ENCODE data around the gene SYNDIG1. TPM values are rescaled to one million over a fixed set of nuclear protein-coding genes. Genes with fewer than 3 reads are reported as not detected.

Gene SYNDIG1
- total and polyA plus RNA-seq, 2 of the 4 experiments (the other 2 are of a cell fraction) = not detected

DNA sequence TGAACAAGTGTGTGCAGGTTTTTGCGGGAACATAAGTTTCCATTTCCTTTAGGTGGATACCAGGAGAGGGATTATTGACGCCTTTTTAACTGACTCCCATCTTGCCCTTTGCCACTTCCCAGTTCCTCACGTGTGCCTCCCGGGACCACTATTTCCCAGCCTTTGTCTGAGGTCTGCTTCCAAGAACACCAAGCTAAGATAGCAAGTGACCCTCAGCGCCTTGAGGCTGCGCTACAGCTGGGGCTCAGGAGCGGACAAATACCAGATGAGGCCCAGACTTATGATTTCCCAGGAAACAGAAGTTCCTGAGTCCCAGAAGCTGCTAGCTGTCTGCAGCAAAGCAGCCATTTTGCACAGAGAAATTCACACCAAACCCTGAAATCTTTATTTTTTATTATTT is 216.7 kb downstream of the SYNDIG1 start:
- H3K27me3 ChIP-seq (ENCODE audit: control insufficient read depth, insufficient read depth, low read length) = peaks cover 10% of the 10 kb centered on the region
- no peak overlapping the region for H2BK5ac ChIP-seq (ENCODE audit: low read depth, low read length, poor library complexity, severe bottlenecking)
- H2BK15ac ChIP-seq (ENCODE audit: low read depth, low read length) = no peak overlapping the region
- intact Hi-C loops (cut with micrococcal nuclease) = no loop called here
- dilution Hi-C loops (cut with HindIII; ENCODE audit: low sequenced_read_pairs, unreplicated experiment) = no loop called here
- 90% methylated on average over 2 of the region's 7 CpGs; no CpG with 5 or more reads in 1 of the 2 experiments for WGBS, 2 experiments (ENCODE audit: extremely low coverage in 2 of 2, insufficient read length in 1 of 2)
- H3K36me3 ChIP-seq (ENCODE audit: control insufficient read depth, insufficient read depth, low read length) = no peaks in the 10 kb centered on the region
- no peak overlapping the region for H2AK5ac ChIP-seq (ENCODE audit: low read depth, low read length)
- H3K9me1 ChIP-seq (ENCODE audit: insufficient read depth, low read length) = no peaks in the 10 kb centered on the region
- ATAC-seq (ENCODE audit: low read depth) (no peak), DNase-seq (no peak)
- no peak overlapping the region for H2AK9ac ChIP-seq (replicated peaks; ENCODE audit: low read depth, low read length, poor library complexity)
- no TSS peak for BruUV-seq (replicated peaks)
- CTCF ChIA-PET = no interaction called here
- no peaks in the 10 kb centered on the region for H3K9me3 ChIP-seq (ENCODE audit: control insufficient read depth, insufficient read depth, low read length)
- no peak overlapping the region for H3K18ac ChIP-seq (ENCODE audit: low read depth, low read length)
- no peak overlapping the region for H4K5ac ChIP-seq (ENCODE audit: low read depth, low read length)
- no peak overlapping the region for H2BK120ac ChIP-seq (ENCODE audit: low read depth, low read length)
- H3K4me2 ChIP-seq (ENCODE audit: low read depth, low read length) = no peak overlapping the region
- in situ Hi-C loops (cut with MboI; ENCODE audit: low sequenced_read_pairs) = no loop called here
- no peak overlapping the region for H2BK20ac ChIP-seq (ENCODE audit: low read depth, low read length)
- H3K4me3 ChIP-seq (ENCODE audit: insufficient read depth, low read depth, low read length) = no peak overlapping the region
- no peak for TF ChIP-seq MAZ (IDR thresholded peaks at IDR 0.05; ENCODE audit: borderline replicate concordance, low read depth, low read length)
- no peak for TF ChIP-seq SMC3 (IDR thresholded peaks at IDR 0.05; ENCODE audit: low read depth, low read length)
- no peak for TF ChIP-seq POLR2A (IDR thresholded peaks at IDR 0.05; ENCODE audit: low read depth, low read length)
- TF ChIP-seq CEBPB (IDR thresholded peaks at IDR 0.05; ENCODE audit: low read depth, low read length) = no peak
- TF ChIP-seq, protein P1, sequence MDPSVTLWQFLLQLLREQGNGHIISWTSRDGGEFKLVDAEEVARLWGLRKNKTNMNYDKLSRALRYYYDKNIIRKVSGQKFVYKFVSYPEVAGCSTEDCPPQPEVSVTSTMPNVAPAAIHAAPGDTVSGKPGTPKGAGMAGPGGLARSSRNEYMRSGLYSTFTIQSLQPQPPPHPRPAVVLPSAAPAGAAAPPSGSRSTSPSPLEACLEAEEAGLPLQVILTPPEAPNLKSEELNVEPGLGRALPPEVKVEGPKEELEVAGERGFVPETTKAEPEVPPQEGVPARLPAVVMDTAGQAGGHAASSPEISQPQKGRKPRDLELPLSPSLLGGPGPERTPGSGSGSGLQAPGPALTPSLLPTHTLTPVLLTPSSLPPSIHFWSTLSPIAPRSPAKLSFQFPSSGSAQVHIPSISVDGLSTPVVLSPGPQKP (IDR thresholded peaks at IDR 0.05; ENCODE audit: borderline replicate concordance, low read depth, low read length) = no peak
- TF ChIP-seq RFX5 (IDR thresholded peaks at IDR 0.05; ENCODE audit: low read depth, low read length) = no peak
- TF ChIP-seq NFE2L2 (IDR thresholded peaks at IDR 0.05; ENCODE audit: low read depth, low read length) = no peak
- no peak for TF ChIP-seq MAFK (IDR thresholded peaks at IDR 0.05; ENCODE audit: low read depth, low read length)
- TF ChIP-seq RAD21 (IDR thresholded peaks at IDR 0.05; ENCODE audit: low read length) = no peak
- TF ChIP-seq, protein P2, sequence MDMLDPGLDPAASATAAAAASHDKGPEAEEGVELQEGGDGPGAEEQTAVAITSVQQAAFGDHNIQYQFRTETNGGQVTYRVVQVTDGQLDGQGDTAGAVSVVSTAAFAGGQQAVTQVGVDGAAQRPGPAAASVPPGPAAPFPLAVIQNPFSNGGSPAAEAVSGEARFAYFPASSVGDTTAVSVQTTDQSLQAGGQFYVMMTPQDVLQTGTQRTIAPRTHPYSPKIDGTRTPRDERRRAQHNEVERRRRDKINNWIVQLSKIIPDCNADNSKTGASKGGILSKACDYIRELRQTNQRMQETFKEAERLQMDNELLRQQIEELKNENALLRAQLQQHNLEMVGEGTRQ (IDR thresholded peaks at IDR 0.05; ENCODE audit: low read depth, low read length) = no peak
- no peak for TF ChIP-seq FOS (IDR thresholded peaks at IDR 0.05; ENCODE audit: low read depth, low read length)
- TF ChIP-seq CHD1 (IDR thresholded peaks at IDR 0.05; ENCODE audit: low read depth, low read length) = no peak
- TF ChIP-seq BHLHE40 (IDR thresholded peaks at IDR 0.05; ENCODE audit: low read depth, low read length) = no peak
- TF ChIP-seq RCOR1 (IDR thresholded peaks at IDR 0.05; ENCODE audit: insufficient replicate concordance, low read length) = no peak
- TF ChIP-seq, protein P3, sequence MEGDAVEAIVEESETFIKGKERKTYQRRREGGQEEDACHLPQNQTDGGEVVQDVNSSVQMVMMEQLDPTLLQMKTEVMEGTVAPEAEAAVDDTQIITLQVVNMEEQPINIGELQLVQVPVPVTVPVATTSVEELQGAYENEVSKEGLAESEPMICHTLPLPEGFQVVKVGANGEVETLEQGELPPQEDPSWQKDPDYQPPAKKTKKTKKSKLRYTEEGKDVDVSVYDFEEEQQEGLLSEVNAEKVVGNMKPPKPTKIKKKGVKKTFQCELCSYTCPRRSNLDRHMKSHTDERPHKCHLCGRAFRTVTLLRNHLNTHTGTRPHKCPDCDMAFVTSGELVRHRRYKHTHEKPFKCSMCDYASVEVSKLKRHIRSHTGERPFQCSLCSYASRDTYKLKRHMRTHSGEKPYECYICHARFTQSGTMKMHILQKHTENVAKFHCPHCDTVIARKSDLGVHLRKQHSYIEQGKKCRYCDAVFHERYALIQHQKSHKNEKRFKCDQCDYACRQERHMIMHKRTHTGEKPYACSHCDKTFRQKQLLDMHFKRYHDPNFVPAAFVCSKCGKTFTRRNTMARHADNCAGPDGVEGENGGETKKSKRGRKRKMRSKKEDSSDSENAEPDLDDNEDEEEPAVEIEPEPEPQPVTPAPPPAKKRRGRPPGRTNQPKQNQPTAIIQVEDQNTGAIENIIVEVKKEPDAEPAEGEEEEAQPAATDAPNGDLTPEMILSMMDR (conservative IDR thresholded peaks at IDR 0.05; ENCODE audit: low read depth, low read length) = no peak
- TF ChIP-seq MXI1 (IDR thresholded peaks at IDR 0.05; ENCODE audit: borderline replicate concordance, low read depth, low read length) = no peak
- H4K20me1 ChIP-seq (ENCODE audit: insufficient read depth, low read length) = no peaks in the 10 kb centered on the region
- no peak overlapping the region for H2AFZ ChIP-seq (replicated peaks; ENCODE audit: low read length, poor library complexity)
- H3K14ac ChIP-seq (replicated peaks; ENCODE audit: low read depth, low read length) = no peak overlapping the region
- H3K23ac ChIP-seq (ENCODE audit: low read depth, low read length) = no peak overlapping the region
- H3K4me1 ChIP-seq (ENCODE audit: control insufficient read depth, insufficient read depth, low read length) = no peaks in the 10 kb centered on the region
- H4K91ac ChIP-seq (ENCODE audit: insufficient read depth, low read depth, low read length) = no peak overlapping the region
- H3K79me1 ChIP-seq (ENCODE audit: low read depth in 1 of 2, low read length in 2 of 2) = no peaks in the 10 kb centered on the region
- POLR2A ChIA-PET (ENCODE audit: unreplicated experiment) = no interaction called here
- no peak overlapping the region for H3K27ac ChIP-seq (ENCODE audit: insufficient read depth, low read length)
- H4K8ac ChIP-seq (ENCODE audit: low read depth in 2 of 2, low read length in 2 of 2) = no peak overlapping the region
- H3K56ac ChIP-seq (ENCODE audit: extremely low read depth, insufficient read depth, low read length) = no peak overlapping the region
- no peak overlapping the region for H3K4ac ChIP-seq (ENCODE audit: low read depth, low read length)
- no peak overlapping the region for H3K9ac ChIP-seq (ENCODE audit: low read depth, low read length)

All from IMR-90 (cell line).